ENCODE results near the gene WDTC1. TPM values are rescaled to one million over a fixed set of nuclear protein-coding genes. Genes with fewer than 3 reads are reported as not detected.

Gene WDTC1
- total and polyA plus RNA-seq, 2 of the 8 experiments (the other 6 are each of a cell fraction or from before 2014, with no cell fraction given): 7.5 to 18.7 TPM

- no peaks in the 10 kb centered on the region for H3K79me1 ChIP-seq (ENCODE audit: low read depth, low read length)
- TF ChIP-seq SP4 (IDR thresholded peaks at IDR 0.05; ENCODE audit: low read length) (no peak), SP2 (IDR thresholded peaks at IDR 0.05; ENCODE audit: low read length) (no peak), CBX5 (IDR thresholded peaks at IDR 0.05; ENCODE audit: low read depth, low read length) (no peak), CREB1 (IDR thresholded peaks at IDR 0.05) (no peak), GTF2F1 (IDR thresholded peaks at IDR 0.05; ENCODE audit: borderline replicate concordance, low read depth, low read length) (no peak), KDM4A (IDR thresholded peaks at IDR 0.05; ENCODE audit: low read depth, low read length, severe bottlenecking) (no peak), SAP30 (IDR thresholded peaks at IDR 0.05; ENCODE audit: insufficient read depth, insufficient replicate concordance, low read length) (no peak), EGR1 (IDR thresholded peaks at IDR 0.05; ENCODE audit: borderline replicate concordance, low read depth, low read length) (no peak), TCF12 (IDR thresholded peaks at IDR 0.05; ENCODE audit: low read depth, low read length) (no peak), RBBP5 (IDR thresholded peaks at IDR 0.05; ENCODE audit: borderline replicate concordance, low read depth, low read length) (no peak), KDM5A (IDR thresholded peaks at IDR 0.05; ENCODE audit: low read length) (no peak)
- ChIA-PET POLR2A (ENCODE audit: partially characterized antibody) (interaction anchor here (0.6 to 2.1 kb wide), 2 partner anchors 11 to 87 kb away, joined by 3 to 6 read pairs; partner anchors contain the start of gene SLC9A1), CTCF (ENCODE audit: partially characterized antibody) (interaction anchor here (0.6 to 2.2 kb wide), 8 partner anchors 42 to 197 kb away, joined by 3 to 9 read pairs (median 4); partner anchors contain the start of gene FCN3)
- FAIRE-seq (no peak), DNase-seq (ENCODE audit: low read depth in 1 of 2, low spot score in 2 of 2) (no peak)
- H4K20me1 ChIP-seq (replicated peaks in 1 of 2; ENCODE audit: control insufficient read depth in 1 of 2, insufficient read depth in 2 of 2, low read length in 2 of 2): no peaks in the 10 kb centered on the region
- H3K4me3 ChIP-seq (ENCODE audit: extremely low read depth in 1 of 4, insufficient read depth in 2 of 4, low read depth in 3 of 4, low read length in 4 of 4): no peak overlapping the region
- 89% methylated on average over 4 of the region's 4 CpGs; no CpG with 5 or more reads in 1 of the 2 experiments for WGBS, 2 experiments (ENCODE audit: extremely low coverage in 1 of 2, insufficient coverage in 1 of 2, insufficient read length in 1 of 2, insufficient replicate concordance in 2 of 2, low coverage in 1 of 2, low lambda C conversion rate in 2 of 2, missing lambda C conversion rate in 1 of 2)
- no peaks in the 10 kb centered on the region for H3K23me2 ChIP-seq (ENCODE audit: low read depth, low read length)
- no peak overlapping the region for H2BK12ac ChIP-seq (ENCODE audit: low read depth, low read length)
- no peaks in the 10 kb centered on the region for H3K4me1 ChIP-seq (replicated peaks in 1 of 4; ENCODE audit: control insufficient read depth in 3 of 4, insufficient read depth in 4 of 4, low read length in 3 of 4)
- H3K23ac ChIP-seq (ENCODE audit: insufficient read length): no peak overlapping the region
- no peak overlapping the region for H2BK20ac ChIP-seq (ENCODE audit: low read length)
- no peak overlapping the region for H4K8ac ChIP-seq (ENCODE audit: extremely low read depth, insufficient read depth, low read length)
- no peak overlapping the region for H4K91ac ChIP-seq (replicated peaks; ENCODE audit: insufficient read length, low read length)
- no peak overlapping the region for H2AFZ ChIP-seq (ENCODE audit: low read length)
- H3K4ac ChIP-seq (replicated peaks; ENCODE audit: insufficient read length, low read depth, low read length): no peak overlapping the region
- no peak overlapping the region for H3K4me2 ChIP-seq (ENCODE audit: insufficient read depth in 1 of 2, low read depth in 2 of 2, low read length in 2 of 2)
- no peak overlapping the region for H2BK120ac ChIP-seq (replicated peaks; ENCODE audit: low read depth, low read length)
- H3K9me3 ChIP-seq (ENCODE audit: insufficient read depth in 2 of 2, low read depth in 1 of 2, low read length in 1 of 2): no peaks in the 10 kb centered on the region
- no peaks in the 10 kb centered on the region for H3K79me2 ChIP-seq (ENCODE audit: control insufficient read depth in 1 of 2, insufficient read depth in 2 of 2, low read length in 2 of 2)
- H3K56ac ChIP-seq (replicated peaks; ENCODE audit: insufficient read length, low read depth, low read length): no peak overlapping the region
- H2BK5ac ChIP-seq (ENCODE audit: low read depth, low read length): no peak overlapping the region
- no peaks in the 10 kb centered on the region for H3K36me3 ChIP-seq (ENCODE audit: control insufficient read depth in 2 of 4, insufficient read depth in 4 of 4, low read length in 3 of 4)
- H3K14ac ChIP-seq (ENCODE audit: insufficient read length): no peak overlapping the region
- H3K27me3 ChIP-seq (replicated peaks in 1 of 4; ENCODE audit: control insufficient read depth in 3 of 4, extremely low read depth in 1 of 4, insufficient read depth in 3 of 4, low read length in 3 of 4): no peaks in the 10 kb centered on the region
- no peak overlapping the region for H3K27ac ChIP-seq (ENCODE audit: low read depth, low read length)
- H4K5ac ChIP-seq (ENCODE audit: insufficient read length, low read depth, low read length): no peak overlapping the region
- no peak overlapping the region for H3K18ac ChIP-seq (ENCODE audit: extremely low read depth, low read length)
- H3K9ac ChIP-seq (replicated peaks in 1 of 4; ENCODE audit: extremely low read depth in 1 of 4, low read depth in 3 of 4, low read length in 3 of 4): no peak overlapping the region
- no peak overlapping the region for H2BK15ac ChIP-seq (ENCODE audit: low read length)
- no peak overlapping the region for H2AK5ac ChIP-seq (ENCODE audit: low read depth, low read length)
Measured at GRCh38 chr1:27241677-27242076, 7.2 kb downstream of the WDTC1 start.
